K562 (cell line): Measurements from ENCODE around the gene HPD. TPM values are rescaled to one million over a fixed set of nuclear protein-coding genes. Genes with fewer than 3 reads are reported as not detected.

Source experiments
- CBX5 ChIP-seq: IDR thresholded peaks from 2 replicates; pipeline ENCODE4 v1.6.1; 2014; ENCODE audit warnings: low read depth, borderline replicate concordance
- FUS ChIP-seq: fragments of 200-400 bp; formaldehyde crosslinking; optimal IDR thresholded peaks from 2 replicates; pipeline ENCODE3; 2017; ENCODE audit warnings: low read depth, low read length
- GABPB2 ChIP-seq: fragments of 250-450 bp; sonication (Bioruptor Pico); conservative IDR thresholded peaks from 2 replicates; pipeline ENCODE4 v1.5.1; 2021; ENCODE audit warnings: mild to moderate bottlenecking
- HDAC8 ChIP-seq: fragments of 450-650 bp; IDR thresholded peaks from 2 replicates; pipeline ENCODE4 v1.6.1; 2016; ENCODE audit warnings: mild to moderate bottlenecking, missing genetic modification characterization, moderate library complexity, missing compliant biosample characterization
- PHF21A ChIP-seq: fragments of 450-650 bp; IDR thresholded peaks from 2 replicates; pipeline ENCODE4 v1.6.1; 2017; ENCODE audit warnings: low read depth, borderline replicate concordance
- POLR3G ChIP-seq: IDR thresholded peaks from 2 replicates; pipeline ENCODE4 v1.6.1; 2011; ENCODE audit not compliant: insufficient read length, insufficient replicate concordance; ENCODE audit errors: extremely low read depth
- PURB ChIP-seq: sonication (generic); formaldehyde crosslinking; IDR thresholded peaks from 2 replicates; pipeline ENCODE4 v1.9.0; 2021; ENCODE audit warnings: low read depth, mild to moderate bottlenecking, missing genetic modification reagents
- RCOR1 ChIP-seq, 2 experiments: IDR thresholded peaks; 2 replicates each; pipeline ENCODE4 v1.6.1; 2012; ENCODE audit warnings: low read depth in 2 of 2, low read length in 2 of 2, borderline replicate concordance in 1 of 2, improper control_type of control experiment in 1 of 2
- STAG1 ChIP-seq: sonication (generic); formaldehyde crosslinking; IDR thresholded peaks from 2 replicates; pipeline ENCODE4 v1.5.0; 2020; ENCODE audit warnings: missing genetic modification reagents, borderline replicate concordance
- TGIF2 ChIP-seq: sonication (generic); formaldehyde crosslinking; IDR thresholded peaks from 2 replicates; pipeline ENCODE4 v1.8.1; 2022; ENCODE audit warnings: mild to moderate bottlenecking, missing genetic modification reagents, moderate library complexity
- WHSC1 ChIP-seq: IDR thresholded peaks from one replicate; pipeline ENCODE4 v1.6.1; 2012; ENCODE audit warnings: low read length, control low read depth, inconsistent platforms
- ZBTB49 ChIP-seq: sonication (generic); formaldehyde crosslinking; IDR thresholded peaks from 2 replicates; pipeline ENCODE4 v1.8.0; 2022; ENCODE audit warnings: missing genetic modification reagents, mild to moderate bottlenecking, borderline replicate concordance
- ZBTB9 ChIP-seq: fragments of 450-650 bp; formaldehyde crosslinking; IDR thresholded peaks from 2 replicates; pipeline ENCODE4 v1.4.0; 2020; ENCODE audit warnings: mild to moderate bottlenecking, moderate library complexity
- ZFX ChIP-seq: sonication (generic); formaldehyde crosslinking; IDR thresholded peaks from 2 replicates; pipeline ENCODE4 v1.8.0; 2022; ENCODE audit warnings: mild to moderate bottlenecking, missing genetic modification reagents, moderate library complexity
- ZHX1 ChIP-seq: fragments of 150-350 bp; conservative IDR thresholded peaks from 2 replicates; pipeline ENCODE4 v1.6.1; 2014; ENCODE audit warnings: low read length
- ZKSCAN1 ChIP-seq: fragments of 150-350 bp; IDR thresholded peaks from 2 replicates; pipeline ENCODE4 v1.6.1; 2016; ENCODE audit warnings: low read depth, low read length
- ZNF253 ChIP-seq: fragments of 250-450 bp; sonication (Bioruptor Pico); conservative IDR thresholded peaks from 2 replicates; pipeline ENCODE4 v1.6.1; 2021; ENCODE audit warnings: mild to moderate bottlenecking
- ZNF384 ChIP-seq: IDR thresholded peaks from 2 replicates; pipeline ENCODE4 v1.6.1; 2012; ENCODE audit warnings: low read depth, low read length, improper control_type of control experiment
- ZNF408 ChIP-seq: fragments of 250-450 bp; sonication (Bioruptor Pico); IDR thresholded peaks from 2 replicates; pipeline ENCODE4 v1.4.0; 2020; ENCODE audit warnings: low read depth, mild to moderate bottlenecking, moderate library complexity
- ZSCAN32 ChIP-seq: fragments of 450-650 bp; formaldehyde crosslinking; IDR thresholded peaks from 2 replicates; pipeline ENCODE4 v1.4.0; 2020; ENCODE audit warnings: mild to moderate bottlenecking, moderate library complexity
- polyA plus RNA-seq, 8 experiments: library from polyadenylated mRNA; depleted of rRNA in 4 of 8; stranded (reverse) in 5 of 8; unstranded in 3 of 8; fragments of >200 nt; fragmentation: Nextera tagmentation in 2 of 8; fragmentation: Illumina TruSeq in 1 of 8; extraction: Ambion mirVana in 2 of 8; extraction: Trizol in 1 of 8; gene quantifications; 2 replicates each; pipeline versions ENCODE4 v1.2.1 to v1.2.3, GENCODE V29; 2011 to 2014; ENCODE audit warnings: inconsistent platforms in 1 of 8, missing spikeins in 1 of 8
- total RNA-seq, 7 experiments: library from RNA; depleted of rRNA in 6 of 7; stranded (reverse); fragments of >200 nt in 6 of 7; fragmentation: Illumina TruSeq in 2 of 7; extraction: Trizol in 2 of 7; gene quantifications; 2 replicates each; pipeline versions ENCODE4 v1.2.1 to v1.2.3, GENCODE V29; 2011 to 2021; ENCODE audit warnings: low replicate concordance in 1 of 7

Gene HPD
- total and polyA plus RNA-seq, 9 of the 15 experiments (the other 6 are each of a cell fraction or from before 2014, with no cell fraction given), result 0.06 to 0.29 (median 0.07) TPM; not detected in 4

GRCh38 chr12:121812320-121812871 is 46.3 kb downstream of the HPD start (continued):
- TF ChIP-seq ZHX1 (no peak), ZFX (CRISPR knock-in tag) (peak; percentile 44; the same call in 1 of the 2 replicates), ZSCAN32 (no peak), ZNF384 (no peak), ZNF253 (CRISPR knock-in tag) (no peak), PURB (CRISPR knock-in tag) (no peak), PHF21A (no peak), TGIF2 (CRISPR knock-in tag) (no peak), ZBTB49 (no peak), GABPB2 (CRISPR knock-in tag) (no peak), ZNF408 (CRISPR knock-in tag) (no peak), WHSC1 (no peak), RCOR1 (IDR thresholded peaks at IDR 0.05; ENCODE audit: borderline replicate concordance in 1 of 2, low read depth in 2 of 2, low read length in 2 of 2) (peak; percentile 85 to 86), HDAC8 (no peak), FUS (no peak), STAG1 (CRISPR knock-in tag) (0 out of 2 replicates have a peak, but pooled peaks have one; percentile 3), POLR3G (no peak), CBX5 (no peak), ZKSCAN1 (no peak), ZBTB9 (no peak)
